ENCODE data around the gene FAM180A. TPM values are rescaled to one million over a fixed set of nuclear protein-coding genes. Genes with fewer than 3 reads are reported as not detected.
A peak's percentile ranks its signal among the peaks of the same experiment; 100 is the strongest.

The FAM180A gene
- total RNA-seq, 2 experiments from 2014 or later: not detected

- no TSS peak for BruUV-seq (replicated peaks)
- Histone ChIP-seq H3K4me1 (ENCODE audit: insufficient read depth, low read length, poor library complexity, severe bottlenecking) (no peaks in the 10 kb centered on the region), H3K79me2 (ENCODE audit: insufficient read depth, low read depth, low read length) (no peaks in the 10 kb centered on the region), H3K4me2 (ENCODE audit: low read length) (no peak overlapping the region), H4K20me1 (ENCODE audit: insufficient read depth, low read length) (no peaks in the 10 kb centered on the region), H3K27ac (ENCODE audit: low read depth, low read length, poor library complexity, severe bottlenecking) (no peak overlapping the region), H3K4me3 (ENCODE audit: low read depth, low read length, poor library complexity, severe bottlenecking) (no peak overlapping the region), H3K36me3 (ENCODE audit: insufficient read depth, low read length) (no peaks in the 10 kb centered on the region), H3K9me2 (ENCODE audit: insufficient read depth, low read length) (no peaks in the 10 kb centered on the region), H2AFZ (ENCODE audit: low read length) (no peak overlapping the region), H3K9me3 (ENCODE audit: low read length) (no peaks in the 10 kb centered on the region)
- TF ChIP-seq EZH2phosphoT487 (IDR thresholded peaks at IDR 0.05; ENCODE audit: borderline replicate concordance, low read depth, low read length): no peak
- no peak for TF ChIP-seq CTCF (conservative IDR thresholded peaks at IDR 0.05; ENCODE audit: low read length)
- ChIA-PET POLR2A (interaction anchor here (0.6 to 0.7 kb wide), 3 partner anchors 42 to 1162 kb away, joined by 3 to 4 read pairs (median 3); no protein-coding TSS in a partner anchor), CTCF (ENCODE audit: unreplicated experiment) (no interaction called here)
- intact Hi-C loops (cut with micrococcal nuclease; ENCODE audit: unreplicated experiment): loop anchor here (5.0 kb wide), 1 partner anchor 430 kb away; no protein-coding TSS in a partner anchor
- no peak for DNase-seq (ENCODE audit: low spot score)
Measured at GRCh38 chr7:135712796-135713195, 35.8 kb downstream of the FAM180A start.

GRCh38 chr7:135712182-135712782 is 36.3 kb downstream of the FAM180A start:
- BruUV-seq (replicated peaks): no TSS peak

More at GRCh38 chr7:135712182-135712782, 36.3 kb downstream of the FAM180A start:
- Histone ChIP-seq H3K9me3 (ENCODE audit: low read length) (no peaks in the 10 kb centered on the region), H3K9me2 (ENCODE audit: insufficient read depth, low read length) (no peaks in the 10 kb centered on the region), H4K20me1 (ENCODE audit: insufficient read depth, low read length) (no peaks in the 10 kb centered on the region), H3K4me3 (ENCODE audit: low read depth, low read length, poor library complexity, severe bottlenecking) (no peak overlapping the region), H3K79me2 (ENCODE audit: insufficient read depth, low read depth, low read length) (no peaks in the 10 kb centered on the region), H3K4me2 (ENCODE audit: low read length) (no peak overlapping the region), H3K27ac (ENCODE audit: low read depth, low read length, poor library complexity, severe bottlenecking) (no peak overlapping the region), H3K4me1 (ENCODE audit: insufficient read depth, low read length, poor library complexity, severe bottlenecking) (no peaks in the 10 kb centered on the region), H3K36me3 (ENCODE audit: insufficient read depth, low read length) (no peaks in the 10 kb centered on the region), H2AFZ (ENCODE audit: low read length) (no peak overlapping the region)
- ChIA-PET POLR2A (interaction anchor here (0.6 to 1.0 kb wide), 6 partner anchors 8 to 1161 kb away, joined by 3 to 4 read pairs (median 3); no protein-coding TSS in a partner anchor), CTCF (ENCODE audit: unreplicated experiment) (no interaction called here)
- DNase-seq (ENCODE audit: low spot score): peak; percentile 25
- no peak for TF ChIP-seq EZH2phosphoT487 (IDR thresholded peaks at IDR 0.05; ENCODE audit: borderline replicate concordance, low read depth, low read length)
- TF ChIP-seq CTCF (conservative IDR thresholded peaks at IDR 0.05; ENCODE audit: low read length): peak; percentile 25; the same call in 1 of the 2 replicates
- intact Hi-C loops (cut with micrococcal nuclease; ENCODE audit: unreplicated experiment): loop anchor here (5.0 kb wide), 1 partner anchor 430 kb away; no protein-coding TSS in a partner anchor
